Measurements from ENCODE around the gene RFX1. TPM values are rescaled to one million over a fixed set of nuclear protein-coding genes. Genes with fewer than 3 reads are reported as not detected.

RFX1 gene
- total and polyA plus RNA-seq, 9 of the 15 experiments (the other 6 are each of a cell fraction or from before 2014, with no cell fraction given), result 0.14 to 19.3 (median 1.2) TPM

DNA sequence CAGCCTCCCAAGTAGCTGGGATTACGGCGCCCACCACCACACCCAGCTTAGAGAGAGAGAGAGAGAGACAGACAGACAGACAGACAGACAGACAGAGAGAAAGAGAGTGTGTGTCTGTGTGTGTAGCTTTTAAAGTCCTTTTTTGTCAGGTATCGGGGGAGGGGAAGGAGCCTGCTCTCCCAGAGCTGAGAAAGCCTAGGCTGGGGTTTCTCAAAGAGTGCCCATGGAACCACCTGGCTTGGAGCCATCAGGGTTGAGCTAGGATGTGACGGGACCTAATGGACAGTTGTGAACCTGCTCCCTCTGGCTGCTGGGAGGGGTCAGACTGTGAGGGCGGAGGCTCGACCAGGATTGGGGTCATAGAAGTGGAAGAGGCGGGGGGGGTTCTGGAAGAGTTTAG is 16.6 kb downstream of the RFX1 start:
- Histone ChIP-seq H3K9me1 (ENCODE audit: control insufficient read depth, insufficient read depth, low read length) (peaks cover 8% of the 10 kb centered on the region), H3K27me3 (ENCODE audit: control insufficient read depth in 2 of 2, insufficient read depth in 2 of 2, low read length in 2 of 2) (no peaks in the 10 kb centered on the region), H3K4me3 (no peak overlapping the region), H3K79me2 (ENCODE audit: control insufficient read depth, insufficient read depth, low read length) (no peaks in the 10 kb centered on the region; the same call in 2 of the 3 replicates), H3K4me1 (replicated peaks in 1 of 2; ENCODE audit: control insufficient read depth in 2 of 2, insufficient read depth in 2 of 2, low read length in 2 of 2) (peaks cover 0 to 27% of the 10 kb centered on the region in 2 experiments; a peak in 2 of 5 replicates), H2AFZ (ENCODE audit: low read depth, low read length) (no peak overlapping the region), H3K36me3 (ENCODE audit: control insufficient read depth, insufficient read depth, low read length) (peaks cover 40% of the 10 kb centered on the region; the same call in 1 of the 3 replicates), H3K4me2 (ENCODE audit: insufficient read depth, low read length) (no peak overlapping the region), H3K9ac (ENCODE audit: insufficient read depth in 1 of 2, low read depth in 2 of 2, low read length in 2 of 2) (no peak overlapping the region), H4K20me1 (replicated peaks; ENCODE audit: control insufficient read depth, insufficient read depth, low read length) (no peaks in the 10 kb centered on the region), H3K9me3 (replicated peaks; ENCODE audit: control insufficient read depth, insufficient read depth, low read depth, low read length) (no peaks in the 10 kb centered on the region), H3K27ac (ENCODE audit: extremely low read depth, low read depth, low read length) (no peak overlapping the region)
- CTCF ChIA-PET (ENCODE audit: low intra/inter-chr PET ratio), result no interaction called here
- 86% methylated on average over 7 of the region's 7 CpGs for WGBS (ENCODE audit: insufficient coverage, low coverage, missing lambda C conversion rate)
- FAIRE-seq (no peak), DNase-seq (ENCODE audit: extremely low read depth in 1 of 4, low spot score in 3 of 4) (no peak), ATAC-seq (no peak)
- BruUV-seq (replicated peaks), result no TSS peak
- intact Hi-C loops (cut with micrococcal nuclease) (no loop called here), in situ Hi-C loops (cut with MboI) (no loop called here)
- TF ChIP-seq NBN (IDR thresholded peaks at IDR 0.05; ENCODE audit: low read depth) (no peak), HNRNPK (IDR thresholded peaks at IDR 0.05; ENCODE audit: low read depth, low read length, poor library complexity, severe bottlenecking) (no peak), FOXP1 (CRISPR knock-in tag; IDR thresholded peaks at IDR 0.05) (no peak), GTF2A2 (tag; IDR thresholded peaks at IDR 0.05) (no peak)
- POLR2A ChIA-PET, result interaction anchor here (1.1 to 1.5 kb wide), 2 partner anchors 11 to 17 kb away, joined by 3 to 7 read pairs; partner anchors contain the start of gene RFX1

DNA sequence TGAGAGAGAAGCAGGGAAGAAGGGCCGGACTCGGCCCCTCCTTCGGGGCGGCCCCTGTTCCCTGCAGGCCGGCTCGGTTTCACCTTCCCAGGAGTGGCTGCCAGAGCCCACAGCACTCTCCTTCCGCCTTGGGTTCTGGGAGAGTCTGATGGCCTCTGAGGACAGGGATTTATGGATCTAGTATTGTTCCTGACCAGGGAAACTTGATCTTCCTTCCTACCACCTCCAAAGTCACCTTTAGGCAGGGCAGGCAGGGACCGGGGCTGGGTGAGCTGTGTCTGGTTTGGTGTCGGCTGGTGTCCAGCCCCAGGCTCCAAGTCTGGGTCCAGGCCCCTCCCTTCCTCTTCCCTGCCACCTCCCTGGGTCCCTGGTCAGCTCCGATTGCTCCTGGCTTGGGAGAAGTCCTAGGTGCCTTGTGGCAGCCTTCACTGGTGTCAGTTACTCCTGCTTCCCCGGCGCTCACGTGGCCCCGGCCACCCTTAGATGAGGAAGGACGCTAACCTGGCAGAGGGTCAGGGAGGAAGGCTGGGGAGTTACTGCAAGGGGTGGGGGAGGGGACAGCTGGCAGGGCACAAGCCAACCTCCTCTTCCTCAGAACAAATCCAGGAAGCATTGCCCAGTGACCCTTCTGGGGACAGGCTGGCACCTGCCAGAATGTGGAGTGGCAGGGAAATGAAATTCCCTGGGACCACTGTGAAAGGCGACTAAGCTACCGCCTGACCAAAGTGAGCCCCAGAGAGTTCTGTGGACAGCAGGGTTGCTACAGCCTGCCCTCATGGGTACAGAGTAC is 18.8 kb downstream of the RFX1 start:
- TF ChIP-seq, protein P1, sequence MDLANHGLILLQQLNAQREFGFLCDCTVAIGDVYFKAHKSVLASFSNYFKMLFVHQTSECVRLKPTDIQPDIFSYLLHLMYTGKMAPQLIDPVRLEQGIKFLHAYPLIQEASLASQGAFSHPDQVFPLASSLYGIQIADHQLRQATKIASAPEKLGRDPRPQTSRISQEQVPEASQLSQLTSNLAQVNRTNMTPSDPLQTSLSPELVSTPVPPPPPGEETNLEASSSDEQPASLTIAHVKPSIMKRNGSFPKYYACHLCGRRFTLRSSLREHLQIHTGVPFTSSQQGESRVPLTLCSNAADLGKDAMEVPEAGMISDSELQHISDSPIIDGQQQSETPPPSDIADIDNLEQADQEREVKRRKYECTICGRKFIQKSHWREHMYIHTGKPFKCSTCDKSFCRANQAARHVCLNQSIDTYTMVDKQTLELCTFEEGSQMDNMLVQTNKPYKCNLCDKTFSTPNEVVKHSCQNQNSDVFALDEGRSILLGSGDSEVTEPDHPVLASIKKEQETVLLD (IDR thresholded peaks at IDR 0.05), result no peak
- TF ChIP-seq DIDO1 (tag; IDR thresholded peaks at IDR 0.05; ENCODE audit: low read depth) (no peak), SMARCC2 (IDR thresholded peaks at IDR 0.05; ENCODE audit: low read depth) (no peak)
- TF ChIP-seq, protein P2, sequence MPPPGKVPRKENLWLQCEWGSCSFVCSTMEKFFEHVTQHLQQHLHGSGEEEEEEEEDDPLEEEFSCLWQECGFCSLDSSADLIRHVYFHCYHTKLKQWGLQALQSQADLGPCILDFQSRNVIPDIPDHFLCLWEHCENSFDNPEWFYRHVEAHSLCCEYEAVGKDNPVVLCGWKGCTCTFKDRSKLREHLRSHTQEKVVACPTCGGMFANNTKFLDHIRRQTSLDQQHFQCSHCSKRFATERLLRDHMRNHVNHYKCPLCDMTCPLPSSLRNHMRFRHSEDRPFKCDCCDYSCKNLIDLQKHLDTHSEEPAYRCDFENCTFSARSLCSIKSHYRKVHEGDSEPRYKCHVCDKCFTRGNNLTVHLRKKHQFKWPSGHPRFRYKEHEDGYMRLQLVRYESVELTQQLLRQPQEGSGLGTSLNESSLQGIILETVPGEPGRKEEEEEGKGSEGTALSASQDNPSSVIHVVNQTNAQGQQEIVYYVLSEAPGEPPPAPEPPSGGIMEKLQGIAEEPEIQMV (tag; conservative IDR thresholded peaks at IDR 0.05; ENCODE audit: low read depth), result no peak
- peaks cover 6% of the 10 kb centered on the region for H3K9me1 ChIP-seq (ENCODE audit: control insufficient read depth, insufficient read depth, low read length)
- H3K4me1 ChIP-seq (replicated peaks in 1 of 2; ENCODE audit: control insufficient read depth in 2 of 2, insufficient read depth in 2 of 2, low read length in 2 of 2), result peaks cover 0 to 41% of the 10 kb centered on the region in 2 experiments; a peak in 2 of 5 replicates
- ChIA-PET CTCF (ENCODE audit: low intra/inter-chr PET ratio) (no interaction called here), POLR2A (interaction anchor here (1.5 to 1.8 kb wide), 2 partner anchors 18 to 19 kb away, joined by 3 to 8 read pairs; partner anchors contain the start of gene RFX1)
- intact Hi-C loops (cut with micrococcal nuclease), result no loop called here
- ATAC-seq, result no peak
- H3K4me2 ChIP-seq (ENCODE audit: insufficient read depth, low read length), result no peak overlapping the region
- DNase-seq (ENCODE audit: extremely low read depth in 1 of 4, low spot score in 3 of 4), result no peak
- no peak overlapping the region for H3K27ac ChIP-seq (ENCODE audit: extremely low read depth, low read depth, low read length)
- in situ Hi-C loops (cut with MboI), result no loop called here
- 85% methylated on average over 16 of the region's 17 CpGs for WGBS (ENCODE audit: insufficient coverage, low coverage, missing lambda C conversion rate)
- no peaks in the 10 kb centered on the region for H4K20me1 ChIP-seq (replicated peaks; ENCODE audit: control insufficient read depth, insufficient read depth, low read length)
- H3K9ac ChIP-seq (ENCODE audit: insufficient read depth in 1 of 2, low read depth in 2 of 2, low read length in 2 of 2), result peak overlapping the region in 1 of 2 experiments; percentile 48; a peak in 1 of 4 replicates
- FAIRE-seq, result no peak
- H2AFZ ChIP-seq (ENCODE audit: low read depth, low read length), result no peak overlapping the region
- no peak overlapping the region for H3K4me3 ChIP-seq
- BruUV-seq (replicated peaks), result no TSS peak
- no peaks in the 10 kb centered on the region for H3K27me3 ChIP-seq (ENCODE audit: control insufficient read depth in 2 of 2, insufficient read depth in 2 of 2, low read length in 2 of 2)
- H3K36me3 ChIP-seq (ENCODE audit: control insufficient read depth, insufficient read depth, low read length), result peaks cover 40% of the 10 kb centered on the region; the same call in 1 of the 3 replicates
- no peaks in the 10 kb centered on the region; the same call in 2 of the 3 replicates for H3K79me2 ChIP-seq (ENCODE audit: control insufficient read depth, insufficient read depth, low read length)
- no peaks in the 10 kb centered on the region for H3K9me3 ChIP-seq (replicated peaks; ENCODE audit: control insufficient read depth, insufficient read depth, low read depth, low read length)
